ENCODE measurements around the gene FAU.
A peak's percentile ranks its signal among the peaks of the same experiment; 100 is the strongest.
"Not testable (repeated sequence)": the region's sequence is repeated elsewhere in the genome, so short reads cannot be mapped to it uniquely, and the experiment has no call there.

Gene FAU

DNA sequence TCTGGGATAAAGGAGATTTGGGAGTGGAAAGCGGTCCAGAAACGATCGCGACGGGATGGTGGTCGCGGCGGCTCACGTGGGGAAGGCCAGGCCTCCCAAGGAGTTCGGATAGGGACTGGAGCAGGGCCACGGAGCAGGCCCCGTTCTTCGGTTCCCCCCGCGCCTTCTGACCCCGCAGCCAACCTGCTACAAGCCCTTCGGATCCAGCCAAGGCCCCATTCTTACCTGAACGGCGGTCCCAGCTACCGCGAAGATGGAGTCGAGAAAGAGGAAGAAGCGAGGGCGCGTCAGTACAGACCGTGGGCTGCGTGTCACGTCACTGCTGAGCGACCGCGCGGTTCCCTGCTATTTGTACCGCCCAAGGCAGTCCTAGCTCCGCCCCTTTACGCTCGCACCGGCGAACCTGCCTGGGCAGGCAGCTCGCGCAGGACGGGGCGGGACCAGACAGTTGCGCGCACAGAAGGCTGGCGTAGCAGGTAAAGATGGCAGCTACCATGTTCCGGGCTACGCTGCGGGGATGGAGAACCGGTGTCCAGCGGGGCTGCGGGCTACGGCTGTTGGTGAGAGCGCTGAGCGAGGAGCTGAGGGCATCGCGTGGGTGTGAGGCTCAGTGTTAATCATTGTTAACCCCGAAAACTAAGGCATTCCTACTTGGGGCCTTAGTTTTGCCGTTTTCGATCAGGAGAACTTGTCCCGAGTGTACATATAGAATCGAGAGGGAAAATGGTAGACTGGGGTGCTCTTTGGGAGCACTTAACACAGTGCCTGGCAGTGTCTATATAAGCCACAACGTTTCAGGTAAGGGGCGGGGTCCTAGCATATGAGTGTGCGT is at the start of gene FAU, which contains the start of gene MRPL49:
Gene FAU, minus strand, starts transcription at position 270 of the 832 bp plus-strand sequence. CDS start 321 bp downstream, outside the sequence.
Gene MRPL49, plus strand, starts transcription at position 457 of the 832 bp plus-strand sequence. Its CDS starts 26 bp downstream, at position 483.
- DNase-seq (ENCODE audit: low read depth) = peak; percentile 99

DNA sequence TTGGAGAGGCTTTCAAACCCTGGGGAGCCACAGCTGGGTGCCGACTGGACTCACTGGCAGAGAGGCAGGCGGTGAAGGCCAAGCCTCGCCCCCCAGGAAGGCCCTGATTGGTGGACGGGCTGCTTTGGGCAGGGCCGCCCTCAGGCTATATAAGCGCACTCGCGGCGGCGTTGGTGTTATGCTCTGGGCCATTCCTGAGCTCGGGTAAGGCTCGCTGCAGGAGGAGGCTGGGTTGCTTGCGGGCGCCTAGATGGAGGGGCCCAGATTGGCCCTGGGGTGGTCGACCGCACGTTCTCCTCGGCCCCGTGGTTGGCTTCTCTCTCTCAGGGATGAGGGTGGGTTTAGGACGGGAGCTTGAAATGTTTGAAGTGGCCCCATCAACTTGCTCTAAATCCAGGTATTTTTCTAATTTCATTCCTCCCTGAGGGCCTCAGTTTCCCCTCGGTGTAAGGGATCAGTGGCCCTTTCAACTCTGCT is 48.2 kb upstream of the FAU start, which contains the start of gene SPDYC:
Gene SPDYC, plus strand, starts transcription at position 176 of the 477 bp plus-strand sequence. CDS start 1,125 bp downstream, outside the sequence.
- no peak for DNase-seq (ENCODE audit: low read depth)

DNA sequence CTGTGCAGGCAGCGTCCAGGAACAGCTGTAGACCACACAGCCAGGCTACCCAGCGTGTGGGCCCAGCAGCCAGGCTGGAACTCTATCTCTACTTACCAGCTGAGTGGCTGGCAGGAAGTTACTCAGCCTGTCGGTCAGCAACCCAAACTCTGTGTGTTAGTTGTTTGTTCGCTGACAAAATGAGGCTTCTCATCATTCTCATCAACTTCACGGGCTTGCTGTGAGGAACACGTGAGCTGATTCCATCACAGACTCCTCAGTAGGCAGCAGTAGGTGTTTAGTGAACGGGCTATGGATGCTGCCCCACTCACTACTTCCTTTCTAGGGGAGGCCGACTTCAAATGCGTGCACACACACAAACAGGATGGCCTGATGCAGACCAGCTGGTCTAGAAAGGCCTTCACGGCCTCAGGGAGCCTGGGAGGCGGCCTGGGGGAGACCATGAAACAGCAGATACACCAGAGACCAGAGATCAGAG is 47.3 kb upstream of the FAU start:
- no peak for DNase-seq (ENCODE audit: low read depth)

GRCh38 chr11:65167656-65168055 is 45.7 kb upstream of the FAU start:
- no peak for DNase-seq (ENCODE audit: low read depth)

DNA sequence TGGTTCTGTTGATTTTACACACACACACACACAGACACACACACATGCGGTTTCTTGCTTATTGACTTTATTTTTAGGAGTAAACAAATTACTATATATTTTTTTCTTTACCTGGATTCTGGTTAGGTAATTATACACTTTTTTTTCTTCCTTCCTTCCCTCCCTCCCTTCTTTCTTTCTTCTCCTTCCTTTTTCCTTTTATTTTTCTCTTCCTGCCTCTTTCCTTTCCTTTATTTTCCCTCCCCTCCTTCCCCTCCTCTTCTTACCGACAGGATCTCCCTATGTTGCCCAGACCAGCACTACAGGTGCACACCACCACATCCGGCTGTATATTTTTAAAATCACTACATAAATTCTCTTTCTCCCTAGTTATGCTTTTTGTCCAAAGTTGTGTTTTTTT is 45.0 kb upstream of the FAU start:
- no peak for DNase-seq (ENCODE audit: low read depth)

DNA sequence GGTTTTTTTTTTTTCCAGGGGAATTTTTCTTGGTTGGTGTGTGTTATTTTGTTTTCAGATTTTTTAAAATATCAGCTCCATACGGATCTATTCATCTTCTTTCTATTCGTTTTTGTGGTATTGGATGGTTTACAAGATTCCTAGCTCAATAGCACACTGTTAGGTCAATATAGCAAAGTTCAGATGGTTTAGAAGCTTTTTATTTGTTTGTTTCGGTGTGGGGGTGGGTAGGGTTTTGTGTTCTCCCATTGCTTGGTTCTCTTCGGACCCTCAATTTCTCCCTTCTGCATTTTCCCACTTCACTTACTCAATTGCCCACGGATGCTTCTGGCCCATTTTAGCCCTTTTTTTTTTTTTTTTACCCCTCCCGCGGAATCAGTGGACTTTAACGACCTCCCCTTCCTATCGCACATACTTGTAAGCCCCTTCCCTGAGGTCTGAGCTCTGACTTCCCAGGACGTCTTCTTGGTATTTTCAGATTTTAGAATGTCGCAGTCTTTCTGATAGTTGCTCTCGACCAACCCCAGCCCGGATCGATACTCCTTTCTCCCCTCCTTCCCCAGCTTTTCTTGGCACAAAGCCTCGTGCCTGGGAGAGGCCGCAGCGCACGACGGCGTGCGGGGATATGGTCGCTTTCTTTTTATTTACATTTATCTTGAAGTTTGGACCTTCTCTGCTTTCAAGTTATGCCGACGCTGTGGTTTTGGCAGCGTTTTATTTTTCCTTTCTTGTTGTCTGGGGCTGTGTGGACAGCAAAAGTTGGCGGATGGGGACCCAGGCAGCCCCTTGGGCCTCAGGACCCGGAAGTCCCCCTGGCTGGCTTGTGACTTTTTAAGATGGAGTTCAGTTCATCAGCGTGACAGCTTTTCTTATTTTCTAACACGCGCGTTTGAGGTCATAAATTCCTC is 43.7 kb upstream of the FAU start:
- DNase-seq (ENCODE audit: low read depth) = no peak

DNA sequence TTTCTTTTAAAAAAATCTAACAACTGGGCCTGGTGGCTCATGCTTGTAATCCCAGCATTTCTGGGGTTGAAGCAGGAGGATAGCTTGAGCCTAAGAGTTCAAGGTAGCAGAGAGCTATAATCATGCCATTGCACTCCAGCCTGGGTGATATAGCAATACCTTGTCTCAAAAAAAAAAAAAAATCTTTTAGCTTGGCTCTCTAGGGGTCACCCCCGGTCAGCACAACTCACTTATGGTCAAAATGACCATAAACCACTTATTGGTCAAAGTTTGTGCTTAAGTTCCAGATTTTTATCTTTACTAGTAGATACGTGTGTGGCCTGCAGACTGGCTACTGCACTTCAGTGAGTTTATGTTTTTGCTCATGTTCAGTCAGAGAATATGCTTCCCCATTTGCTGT is 41.8 kb upstream of the FAU start:
- no peak for DNase-seq (ENCODE audit: low read depth)

GRCh38 chr11:65160643-65161042 is 38.7 kb upstream of the FAU start:
- no peak for DNase-seq (ENCODE audit: low read depth)

DNA sequence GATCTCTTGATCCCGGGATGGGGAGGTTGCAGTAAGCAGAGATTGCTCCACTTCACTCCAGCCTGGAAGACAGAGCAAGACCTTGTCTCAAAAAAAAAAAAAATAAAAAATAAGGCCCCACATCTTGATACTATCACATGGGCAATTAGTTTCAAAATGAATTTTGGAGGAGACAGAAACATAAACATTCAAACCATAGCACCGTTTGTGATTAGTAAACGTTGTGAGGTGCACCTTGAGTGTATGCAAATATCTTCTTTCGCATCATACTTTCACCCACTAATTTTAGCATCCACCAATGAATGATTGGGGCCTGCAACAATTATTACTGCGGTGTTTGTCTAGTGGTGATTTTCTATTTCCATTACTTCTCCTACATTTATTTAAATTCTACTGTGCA is 37.1 kb upstream of the FAU start:
- DNase-seq (ENCODE audit: low read depth) = no peak

- no peak for DNase-seq (ENCODE audit: low read depth)
Measured at GRCh38 chr11:65157336-65157735, 35.4 kb upstream of the FAU start.

- no peak for DNase-seq (ENCODE audit: low read depth)
Measured at GRCh38 chr11:65156926-65157325, 35.0 kb upstream of the FAU start.

GRCh38 chr11:65156256-65156655 is 34.3 kb upstream of the FAU start:
- DNase-seq (ENCODE audit: low read depth) = no peak

DNA sequence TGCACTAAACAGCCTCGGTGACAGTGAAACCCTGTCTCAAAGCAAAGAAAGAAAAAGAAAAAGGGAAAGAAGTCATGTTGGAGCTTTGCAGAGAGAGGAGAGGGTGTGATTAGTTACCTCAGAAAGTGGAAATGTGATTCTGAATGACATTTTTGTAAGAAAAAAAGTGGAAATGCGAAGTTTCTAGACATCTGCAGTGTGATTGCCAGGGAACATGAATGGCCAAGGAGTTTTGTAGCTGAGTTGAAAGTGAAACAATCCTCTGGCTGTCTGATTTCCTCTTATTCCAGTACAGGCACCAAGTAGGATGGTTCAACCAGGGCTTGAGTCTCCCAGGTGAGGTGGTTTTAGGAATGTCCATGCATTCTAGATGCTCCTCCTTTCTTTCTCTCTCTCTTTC is 30.2 kb upstream of the FAU start:
- DNase-seq (ENCODE audit: low read depth) = no peak

DNA sequence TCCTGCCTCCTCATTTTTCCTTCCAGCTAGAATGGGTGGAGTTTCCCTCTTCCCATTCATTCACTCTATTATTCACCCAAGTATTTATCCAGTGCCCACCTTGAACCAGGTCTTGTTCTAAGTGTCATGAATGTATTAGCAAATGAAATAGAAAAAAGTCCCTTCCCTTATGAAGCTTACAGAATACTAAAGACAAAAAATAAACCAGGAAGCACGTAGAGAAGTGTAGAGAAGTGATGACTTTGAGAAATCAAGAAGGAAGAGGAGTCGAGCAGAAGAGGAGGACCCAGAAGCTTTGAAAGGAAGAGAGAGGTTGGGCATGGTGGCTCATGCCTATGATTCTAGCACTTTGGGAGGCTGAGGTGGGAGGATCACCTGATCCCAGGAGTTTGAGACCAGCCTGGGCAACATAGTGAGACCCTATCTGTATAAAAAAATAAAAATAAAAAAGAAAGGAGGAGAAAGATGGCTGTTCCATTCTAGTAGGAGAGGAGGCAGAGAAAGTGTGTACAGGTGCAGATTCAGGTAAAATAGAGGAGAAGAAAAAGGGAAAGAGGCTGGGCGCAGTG is 29.5 kb upstream of the FAU start:
- DNase-seq (ENCODE audit: low read depth) = no peak

GRCh38 chr11:65150509-65151299 is 28.8 kb upstream of the FAU start:
- no peak for DNase-seq (ENCODE audit: low read depth)

GRCh38 chr11:65150131-65150508 is 28.2 kb upstream of the FAU start:
- not testable (repeated sequence) for DNase-seq (ENCODE audit: low read depth)

DNA sequence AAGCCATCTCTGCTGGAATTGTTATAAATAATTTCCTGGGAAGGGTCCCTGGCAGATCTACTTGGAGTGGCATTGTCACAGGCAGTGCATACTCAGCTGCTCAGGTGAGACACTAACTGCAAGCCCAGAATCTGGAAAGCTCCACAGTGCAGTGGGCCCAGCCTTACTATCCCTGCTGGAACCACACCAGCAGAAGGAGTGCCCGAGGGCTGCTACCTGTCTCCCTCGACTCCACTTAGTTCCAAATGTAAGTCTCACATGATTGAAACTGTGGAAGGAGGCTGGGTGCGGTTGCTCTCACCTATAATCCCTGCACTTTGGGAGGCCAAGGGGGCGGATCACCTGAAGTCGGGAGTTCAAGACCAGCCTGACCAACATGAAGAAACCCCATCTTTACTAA is 26.7 kb upstream of the FAU start:
- no peak for DNase-seq (ENCODE audit: low read depth)

DNA sequence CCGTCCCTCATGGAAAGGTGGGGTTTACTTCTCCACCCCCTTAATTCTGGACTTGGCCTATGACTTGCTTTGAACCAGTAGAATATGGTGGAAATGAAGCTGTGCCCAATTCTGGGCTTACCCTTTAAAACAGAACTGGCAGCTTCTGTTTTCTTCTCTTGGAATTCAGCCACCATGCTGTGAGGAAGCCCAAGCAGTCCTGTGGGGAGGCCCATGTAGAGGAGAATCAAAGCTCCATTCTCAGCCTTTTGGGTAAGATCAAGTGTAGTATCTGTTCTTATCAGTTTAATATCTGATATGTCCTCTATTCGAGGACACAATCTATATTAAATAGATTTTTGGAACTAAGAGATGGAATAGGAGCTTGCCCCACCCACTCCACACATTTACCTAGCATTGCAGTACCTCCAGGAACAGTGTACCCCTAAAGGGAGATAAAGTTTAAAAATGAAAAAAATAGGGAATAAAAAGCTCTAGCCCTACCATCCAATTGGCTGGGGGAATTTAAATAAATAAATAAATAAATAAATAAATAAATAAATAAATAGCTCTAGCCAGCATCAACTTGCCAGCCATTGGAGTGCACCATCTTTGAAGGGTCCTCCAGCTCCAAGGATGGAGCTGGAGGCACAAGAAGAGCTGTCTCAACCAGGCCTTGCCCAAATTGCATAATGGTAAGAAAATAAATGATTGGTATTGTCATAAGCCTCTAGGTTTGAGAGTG is 25.6 kb upstream of the FAU start:
- DNase-seq (ENCODE audit: low read depth) = no peak

DNA sequence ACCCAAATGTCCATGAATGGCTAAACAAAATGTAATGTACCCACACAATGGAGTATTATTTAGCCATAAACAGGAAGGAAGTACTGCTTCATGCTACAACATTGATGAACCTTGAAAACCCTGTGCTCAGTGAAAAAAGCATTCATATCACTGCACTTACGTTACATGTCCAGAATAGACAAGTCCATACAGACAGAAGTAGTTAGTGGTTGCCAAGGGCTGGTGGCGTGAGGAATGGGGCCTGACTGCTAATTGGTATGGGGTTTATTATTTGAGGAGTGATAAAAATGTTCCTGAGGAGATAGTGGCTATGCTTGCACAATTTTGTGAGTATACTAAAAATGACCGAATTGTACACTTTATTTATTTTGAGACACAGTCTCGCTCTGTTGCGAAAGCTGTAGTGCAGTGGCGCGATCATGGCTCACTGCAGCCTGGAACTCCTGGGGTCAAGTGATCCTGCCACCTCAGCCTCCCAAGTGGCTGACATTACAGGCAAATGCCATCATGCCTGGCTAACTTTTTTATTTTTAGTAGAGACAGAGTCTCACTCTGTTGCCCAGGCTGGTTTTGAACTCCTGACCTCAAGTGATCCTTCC is 20.1 kb upstream of the FAU start:
- no peak for DNase-seq (ENCODE audit: low read depth)

- DNase-seq (ENCODE audit: low read depth) = no peak
Measured at GRCh38 chr11:65136515-65137096, 14.7 kb upstream of the FAU start.
